Ishikawa (cell line): ENCODE measurements around the gene PMEPA1.

Experiments
- CEBPB ChIP-seq: IDR thresholded peaks from 2 replicates; pipeline ENCODE4 v1.6.1; 2012
- CREB1 ChIP-seq: IDR thresholded peaks from 2 replicates; pipeline ENCODE4 v1.6.1; 2012; ENCODE audit warnings: low read depth
- EGR1 ChIP-seq: IDR thresholded peaks from 2 replicates; pipeline ENCODE4 v1.6.1; 2012
- EP300 ChIP-seq: IDR thresholded peaks from 2 replicates; pipeline ENCODE4 v1.6.1; 2012; ENCODE audit warnings: borderline replicate concordance
- FOXM1 ChIP-seq: IDR thresholded peaks from 2 replicates; pipeline ENCODE4 v1.6.1; 2012; ENCODE audit warnings: low read depth, borderline replicate concordance
- MAX ChIP-seq: IDR thresholded peaks from 2 replicates; pipeline ENCODE4 v1.6.1; 2012
- NFIC ChIP-seq: IDR thresholded peaks from 2 replicates; pipeline ENCODE4 v1.6.1; 2012
- RAD21 ChIP-seq: IDR thresholded peaks from 2 replicates; pipeline ENCODE4 v1.6.1; 2012; ENCODE audit warnings: low read depth
- REST ChIP-seq: IDR thresholded peaks from 2 replicates; pipeline ENCODE4 v1.6.1; 2012; ENCODE audit warnings: low read depth, mild to moderate bottlenecking
- TAF1 ChIP-seq: IDR thresholded peaks from 2 replicates; pipeline ENCODE4 v1.6.1; 2012; ENCODE audit warnings: low read depth, mild to moderate bottlenecking
- TCF12 ChIP-seq: IDR thresholded peaks from 2 replicates; pipeline ENCODE4 v1.6.1; 2012; ENCODE audit warnings: low read depth
- USF1 ChIP-seq: IDR thresholded peaks from 2 replicates; pipeline ENCODE4 v1.6.1; 2012
- YY1 ChIP-seq: IDR thresholded peaks from 2 replicates; pipeline ENCODE4 v1.6.1; 2012; ENCODE audit warnings: low read depth
- ZBTB7A ChIP-seq: IDR thresholded peaks from 2 replicates; pipeline ENCODE4 v1.6.1; 2012; ENCODE audit warnings: low read depth

DNA sequence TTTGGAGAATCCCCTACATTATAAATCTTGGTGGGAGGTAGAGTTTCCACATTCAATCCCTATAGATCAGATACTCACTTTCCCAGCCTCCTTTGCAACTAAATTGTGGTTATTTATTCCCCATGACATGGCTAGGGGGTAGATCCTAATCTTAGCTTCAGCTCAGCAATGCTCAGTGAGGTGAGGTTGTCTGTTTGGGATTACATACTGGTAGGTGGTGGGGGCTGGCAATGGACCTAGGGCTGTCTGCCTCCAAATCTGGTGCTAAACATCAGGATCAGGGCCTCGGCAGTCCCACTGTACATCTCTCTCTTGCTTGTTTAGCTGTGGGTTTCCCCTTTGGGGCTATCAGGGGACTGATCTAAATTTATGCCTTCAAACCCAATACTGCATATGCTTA, 45.8 kb upstream of the PMEPA1 start:
- no peak for TF ChIP-seq MAX
- TF ChIP-seq EP300 = no peak
- TF ChIP-seq USF1 = no peak
- no peak for TF ChIP-seq FOXM1
- no peak for TF ChIP-seq ZBTB7A
- TF ChIP-seq RAD21 = no peak
- no peak for TF ChIP-seq YY1
- TF ChIP-seq REST = no peak
- no peak for TF ChIP-seq CREB1
- no peak for TF ChIP-seq NFIC
- no peak for TF ChIP-seq TAF1
- no peak for TF ChIP-seq EGR1
- no peak for TF ChIP-seq TCF12
- TF ChIP-seq CEBPB = no peak
